GM19468 (cell line): ENCODE data around the gene NRCAM.
"Not testable (repeated sequence)": the region's sequence is repeated elsewhere in the genome, so short reads cannot be mapped to it uniquely, and the experiment has no call there.

Source experiments
- ATAC-seq: cut with Tn5 transposase; IDR thresholded peaks from one replicate; pipeline ENCODE4 v1.9.1; 2021; ENCODE audit warnings: mild to moderate bottlenecking, moderate library complexity, moderate number of reproducible peaks; ENCODE audit not compliant: unreplicated experiment; ENCODE audit errors: extremely low read depth

The NRCAM gene

GRCh38 chr7:108404509-108405420, 51.5 kb downstream of the NRCAM start:
- no peak for ATAC-seq

- ATAC-seq, result no peak
Measured at GRCh38 chr7:108403597-108404217, 52.5 kb downstream of the NRCAM start.

GRCh38 chr7:108402865-108403264, 53.4 kb downstream of the NRCAM start:
- peak; percentile 12 for ATAC-seq

GRCh38 chr7:108396080-108396479, 60.2 kb downstream of the NRCAM start:
- no peak for ATAC-seq

- no peak for ATAC-seq
Measured at GRCh38 chr7:108395426-108395825, 60.8 kb downstream of the NRCAM start.

GRCh38 chr7:108393097-108393496, 63.1 kb downstream of the NRCAM start:
- ATAC-seq, result not testable (repeated sequence)

- ATAC-seq, result not testable (repeated sequence)
Measured at GRCh38 chr7:108387686-108388085, 68.5 kb downstream of the NRCAM start.

GRCh38 chr7:108385834-108386422, 70.3 kb downstream of the NRCAM start:
- no peak for ATAC-seq

- ATAC-seq, result peak; percentile 31
Measured at GRCh38 chr7:108384716-108385483, 71.3 kb downstream of the NRCAM start.

GRCh38 chr7:108382932-108383331, 73.3 kb downstream of the NRCAM start:
- no peak for ATAC-seq

- no peak for ATAC-seq
Measured at GRCh38 chr7:108380517-108380916, 75.7 kb downstream of the NRCAM start.

GRCh38 chr7:108376206-108376605, 80.0 kb downstream of the NRCAM start:
- no peak for ATAC-seq

- no peak for ATAC-seq
Measured at GRCh38 chr7:108375668-108376067, 80.6 kb downstream of the NRCAM start.

GRCh38 chr7:108374899-108375298, 81.3 kb downstream of the NRCAM start:
- no peak for ATAC-seq

GRCh38 chr7:108372618-108373017, 83.6 kb downstream of the NRCAM start:
- no peak for ATAC-seq

- ATAC-seq, result no peak
Measured at GRCh38 chr7:108370616-108371015, 85.6 kb downstream of the NRCAM start.

- ATAC-seq, result no peak
Measured at GRCh38 chr7:108368466-108368865, 87.8 kb downstream of the NRCAM start.

GRCh38 chr7:108367946-108368345, 88.3 kb downstream of the NRCAM start:
- ATAC-seq, result no peak

GRCh38 chr7:108367314-108367713, 88.9 kb downstream of the NRCAM start:
- ATAC-seq, result no peak

GRCh38 chr7:108363659-108364058, 92.6 kb downstream of the NRCAM start:
- ATAC-seq, result no peak
